ELF-1 (cell line): ENCODE measurements around the gene DRC1.
A peak's percentile ranks its signal among the peaks of the same experiment; 100 is the strongest.
"Not testable (repeated sequence)": the region's sequence is repeated elsewhere in the genome, so short reads cannot be mapped to it uniquely, and the experiment has no call there.

Experiments used
- DNase-seq: peaks from one replicate; pipeline ENCODE4 v3.0.0-alpha.2; 2016; ENCODE audit warnings: low read depth, low spot score

DRC1 gene

GRCh38 chr2:26401739-26402541 is at the start of gene DRC1:
Gene DRC1, plus strand, starts transcription at chr2:26401920. Its CDS starts 70 bp downstream, at chr2:26401990.
- DNase-seq, result peak; percentile 94

GRCh38 chr2:26352892-26353291 is 48.8 kb upstream of the DRC1 start:
- no peak for DNase-seq

GRCh38 chr2:26354469-26354868 is 47.3 kb upstream of the DRC1 start:
- DNase-seq, result not testable (repeated sequence)

GRCh38 chr2:26355038-26355995 is 46.4 kb upstream of the DRC1 start:
- DNase-seq, result peak; percentile 17

GRCh38 chr2:26356111-26356510 is 45.6 kb upstream of the DRC1 start:
- no peak for DNase-seq

GRCh38 chr2:26356771-26357170 is 44.9 kb upstream of the DRC1 start:
- DNase-seq, result no peak

GRCh38 chr2:26359886-26360473 is 41.7 kb upstream of the DRC1 start:
- no peak for DNase-seq

- no peak for DNase-seq
These were observed 38.4 kb upstream of the DRC1 start for GRCh38 chr2:26363323-26363722.

GRCh38 chr2:26363958-26364357 is 37.8 kb upstream of the DRC1 start:
- DNase-seq, result no peak

- no peak for DNase-seq
These were observed 37.1 kb upstream of the DRC1 start for GRCh38 chr2:26364669-26365068.

GRCh38 chr2:26366957-26367356 is 34.8 kb upstream of the DRC1 start:
- no peak for DNase-seq

GRCh38 chr2:26369664-26370063 is 32.1 kb upstream of the DRC1 start:
- DNase-seq, result not testable (repeated sequence)

- not testable (repeated sequence) for DNase-seq
These were observed 30.8 kb upstream of the DRC1 start for GRCh38 chr2:26370909-26371308.

- DNase-seq, result no peak
These were observed 24.9 kb upstream of the DRC1 start for GRCh38 chr2:26376799-26377198.

GRCh38 chr2:26380281-26380680 is 21.4 kb upstream of the DRC1 start:
- no peak for DNase-seq

- no peak for DNase-seq
These were observed 19.2 kb upstream of the DRC1 start for GRCh38 chr2:26382564-26382963.

- DNase-seq, result peak; percentile 40
These were observed 17.5 kb upstream of the DRC1 start for GRCh38 chr2:26384183-26384582.

- DNase-seq, result no peak
These were observed 17.1 kb upstream of the DRC1 start for GRCh38 chr2:26384597-26384996.

GRCh38 chr2:26387189-26387588 is 14.5 kb upstream of the DRC1 start:
- DNase-seq, result no peak

GRCh38 chr2:26394694-26395093 is 7.0 kb upstream of the DRC1 start:
- DNase-seq, result no peak

GRCh38 chr2:26395394-26395793 is 6.3 kb upstream of the DRC1 start:
- DNase-seq, result no peak

GRCh38 chr2:26396734-26397298 is 4.9 kb upstream of the DRC1 start:
- no peak for DNase-seq
